ENCODE results near the gene LLGL1. TPM values are rescaled to one million over a fixed set of nuclear protein-coding genes. Genes with fewer than 3 reads are reported as not detected.

LLGL1 gene
- total RNA-seq, 1 donor from 2014 or later, result 43.5 TPM

GRCh38 chr17:18262641-18263040 lies 37.2 kb downstream of the LLGL1 start:
- DNase-seq (ENCODE audit: low read depth) (no peak), FAIRE-seq (no peak)
- Histone ChIP-seq H3K9me3 (ENCODE audit: insufficient read depth, low read depth, low read length) (no peaks in the 10 kb centered on the region), H3K4me1 (ENCODE audit: insufficient read depth, low read length) (peaks cover 18% of the 10 kb centered on the region), H2AFZ (ENCODE audit: low read depth, low read length) (no peak overlapping the region), H3K27me3 (ENCODE audit: insufficient read depth, low read length) (no peaks in the 10 kb centered on the region), H3K79me2 (ENCODE audit: insufficient read depth, low read length) (peaks cover 31% of the 10 kb centered on the region), H3K27ac (ENCODE audit: low read depth, low read length) (no peak overlapping the region), H3K9ac (ENCODE audit: low read length) (no peak overlapping the region), H3K36me3 (ENCODE audit: insufficient read depth, low read length) (peaks cover 4% of the 10 kb centered on the region), H3K4me3 (ENCODE audit: insufficient read depth, low read depth, low read length) (no peak overlapping the region), H3K4me2 (ENCODE audit: low read length) (no peak overlapping the region), H4K20me1 (ENCODE audit: insufficient read depth, low read length) (peaks cover 12% of the 10 kb centered on the region)
- H3K4me3 Mint-ChIP-seq (ENCODE audit: unreplicated experiment), result no peak overlapping the region
- H3K27ac Mint-ChIP-seq (ENCODE audit: unreplicated experiment), result no peak overlapping the region
- no peaks in the 10 kb centered on the region for H3K9me3 Mint-ChIP-seq (ENCODE audit: unreplicated experiment)
- peaks cover 8% of the 10 kb centered on the region for H3K36me3 Mint-ChIP-seq (ENCODE audit: low read depth, unreplicated experiment)
- TF ChIP-seq EZH2 (IDR thresholded peaks at IDR 0.05; ENCODE audit: insufficient read depth, low read length) (no peak), CTCF (IDR thresholded peaks at IDR 0.05; ENCODE audit: insufficient read depth, low read depth, low read length) (no peak)
- peaks cover 13% of the 10 kb centered on the region for H3K4me1 Mint-ChIP-seq (ENCODE audit: low read depth, unreplicated experiment)
- H3K27me3 Mint-ChIP-seq (ENCODE audit: low read depth, unreplicated experiment), result no peaks in the 10 kb centered on the region

GRCh38 chr17:18263885-18264682 lies 38.6 kb downstream of the LLGL1 start:
- no peak overlapping the region for H3K27ac Mint-ChIP-seq (ENCODE audit: unreplicated experiment)
- TF ChIP-seq CTCF (IDR thresholded peaks at IDR 0.05; ENCODE audit: insufficient read depth, low read depth, low read length), result no peak
- TF ChIP-seq EZH2 (IDR thresholded peaks at IDR 0.05; ENCODE audit: insufficient read depth, low read length), result no peak
- Histone ChIP-seq H4K20me1 (ENCODE audit: insufficient read depth, low read length) (peaks cover 12% of the 10 kb centered on the region), H3K79me2 (ENCODE audit: insufficient read depth, low read length) (peaks cover 20% of the 10 kb centered on the region), H3K4me2 (ENCODE audit: low read length) (no peak overlapping the region), H3K36me3 (ENCODE audit: insufficient read depth, low read length) (peaks cover 4% of the 10 kb centered on the region), H3K27ac (ENCODE audit: low read depth, low read length) (no peak overlapping the region), H3K9ac (ENCODE audit: low read length) (no peak overlapping the region), H3K9me3 (ENCODE audit: insufficient read depth, low read depth, low read length) (no peaks in the 10 kb centered on the region), H3K4me1 (ENCODE audit: insufficient read depth, low read length) (peaks cover 20% of the 10 kb centered on the region), H2AFZ (ENCODE audit: low read depth, low read length) (no peak overlapping the region), H3K4me3 (ENCODE audit: insufficient read depth, low read depth, low read length) (no peak overlapping the region), H3K27me3 (ENCODE audit: insufficient read depth, low read length) (no peaks in the 10 kb centered on the region)
- FAIRE-seq (no peak), DNase-seq (ENCODE audit: low read depth) (no peak)
- H3K27me3 Mint-ChIP-seq (ENCODE audit: low read depth, unreplicated experiment), result no peaks in the 10 kb centered on the region
- peaks cover 8% of the 10 kb centered on the region for H3K36me3 Mint-ChIP-seq (ENCODE audit: low read depth, unreplicated experiment)
- H3K4me1 Mint-ChIP-seq (ENCODE audit: low read depth, unreplicated experiment), result peaks cover 15% of the 10 kb centered on the region
- H3K9me3 Mint-ChIP-seq (ENCODE audit: unreplicated experiment), result no peaks in the 10 kb centered on the region
- no peak overlapping the region for H3K4me3 Mint-ChIP-seq (ENCODE audit: unreplicated experiment)

GRCh38 chr17:18267366-18267765 lies 41.9 kb downstream of the LLGL1 start:
- peak overlapping the region; percentile 80 for H3K27ac Mint-ChIP-seq (ENCODE audit: unreplicated experiment)
- H3K4me2 ChIP-seq (ENCODE audit: low read length), result no peak overlapping the region
- TF ChIP-seq EZH2 (IDR thresholded peaks at IDR 0.05; ENCODE audit: insufficient read depth, low read length), result no peak
- no peak for TF ChIP-seq CTCF (IDR thresholded peaks at IDR 0.05; ENCODE audit: insufficient read depth, low read depth, low read length)
- DNase-seq (ENCODE audit: low read depth) (no peak), FAIRE-seq (no peak)
- H4K20me1 ChIP-seq (ENCODE audit: insufficient read depth, low read length), result peaks cover under 1% of the 10 kb centered on the region
- peaks cover 4% of the 10 kb centered on the region for H3K36me3 ChIP-seq (ENCODE audit: insufficient read depth, low read length)
- H3K36me3 Mint-ChIP-seq (ENCODE audit: low read depth, unreplicated experiment), result peaks cover 13% of the 10 kb centered on the region
- H3K9ac ChIP-seq (ENCODE audit: low read length), result no peak overlapping the region
- H3K27me3 ChIP-seq (ENCODE audit: insufficient read depth, low read length), result no peaks in the 10 kb centered on the region
- H3K9me3 ChIP-seq (ENCODE audit: insufficient read depth, low read depth, low read length), result no peaks in the 10 kb centered on the region
- H3K4me1 ChIP-seq (ENCODE audit: insufficient read depth, low read length), result peaks cover 6% of the 10 kb centered on the region
- peaks cover 10% of the 10 kb centered on the region for H3K4me1 Mint-ChIP-seq (ENCODE audit: low read depth, unreplicated experiment)
- no peak overlapping the region for H3K4me3 ChIP-seq (ENCODE audit: insufficient read depth, low read depth, low read length)
- H3K9me3 Mint-ChIP-seq (ENCODE audit: unreplicated experiment), result no peaks in the 10 kb centered on the region
- no peak overlapping the region for H2AFZ ChIP-seq (ENCODE audit: low read depth, low read length)
- no peaks in the 10 kb centered on the region for H3K27me3 Mint-ChIP-seq (ENCODE audit: low read depth, unreplicated experiment)
- no peak overlapping the region for H3K27ac ChIP-seq (ENCODE audit: low read depth, low read length)
- H3K79me2 ChIP-seq (ENCODE audit: insufficient read depth, low read length), result peaks cover 3% of the 10 kb centered on the region
- H3K4me3 Mint-ChIP-seq (ENCODE audit: unreplicated experiment), result peak overlapping the region; percentile 14

All from astrocyte (in vitro differentiated cells and primary cell).